Stimulated activated CD4-positive, alpha-beta T cell treated with anti-CD3 and anti-CD28 coated beads, TNF-alpha, amount 100 ng/mL, for 48 hours (primary cell): Measurements from ENCODE around the gene SEMG1.

Source experiments
- DNase-seq, 3 donors: peaks; one replicate each; pipeline ENCODE4 v3.0.0-alpha.2; 2020; ENCODE audit warnings: low read depth in 3 of 3

Gene SEMG1, protein sequence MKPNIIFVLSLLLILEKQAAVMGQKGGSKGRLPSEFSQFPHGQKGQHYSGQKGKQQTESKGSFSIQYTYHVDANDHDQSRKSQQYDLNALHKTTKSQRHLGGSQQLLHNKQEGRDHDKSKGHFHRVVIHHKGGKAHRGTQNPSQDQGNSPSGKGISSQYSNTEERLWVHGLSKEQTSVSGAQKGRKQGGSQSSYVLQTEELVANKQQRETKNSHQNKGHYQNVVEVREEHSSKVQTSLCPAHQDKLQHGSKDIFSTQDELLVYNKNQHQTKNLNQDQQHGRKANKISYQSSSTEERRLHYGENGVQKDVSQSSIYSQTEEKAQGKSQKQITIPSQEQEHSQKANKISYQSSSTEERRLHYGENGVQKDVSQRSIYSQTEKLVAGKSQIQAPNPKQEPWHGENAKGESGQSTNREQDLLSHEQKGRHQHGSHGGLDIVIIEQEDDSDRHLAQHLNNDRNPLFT

DNA sequence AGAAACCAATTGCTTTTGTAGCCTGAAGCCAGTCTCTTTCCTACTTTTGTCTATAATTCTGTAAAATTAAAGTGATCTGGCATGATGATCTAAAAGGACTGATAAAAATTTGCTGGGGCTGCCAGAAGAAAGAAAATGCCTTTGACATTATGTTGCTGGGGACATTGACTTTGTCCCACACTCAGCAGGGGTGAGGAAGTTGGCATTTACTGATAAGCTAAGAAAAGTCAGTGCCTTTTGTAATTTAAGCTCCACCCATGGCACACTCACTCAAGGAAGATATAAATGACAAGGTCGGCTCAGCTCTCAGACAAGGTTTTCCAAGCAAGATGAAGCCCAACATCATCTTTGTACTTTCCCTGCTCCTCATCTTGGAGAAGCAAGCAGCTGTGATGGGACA is at the start of gene SEMG1:
Gene SEMG1, plus strand, starts transcription at position 309 of the 400 bp plus-strand sequence. Its CDS starts 21 bp downstream, at position 330.
- no peak for DNase-seq

DNA sequence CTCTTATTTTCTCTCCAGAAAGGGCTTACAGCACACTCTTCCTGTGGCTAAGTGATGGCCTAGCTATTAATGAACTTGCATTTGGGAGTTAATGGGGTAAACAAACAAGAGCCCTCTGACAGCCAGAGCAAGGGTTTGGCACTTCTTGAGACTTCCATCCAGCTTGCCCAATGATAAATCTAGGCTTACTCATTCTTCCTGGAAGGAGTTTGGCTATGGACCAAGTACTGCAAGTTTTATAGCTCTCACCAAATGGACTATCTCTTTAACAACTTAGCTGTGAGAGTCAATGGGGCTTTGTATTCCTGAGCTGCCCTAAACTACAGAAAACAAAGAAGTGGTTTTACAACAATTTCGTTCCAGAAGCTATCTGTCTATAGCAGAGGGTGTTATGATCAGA is 48.9 kb upstream of the SEMG1 start:
- no peak for DNase-seq

- no peak for DNase-seq
Observed at GRCh38 chr20:45163083-45163803, 43.6 kb upstream of the SEMG1 start.

GRCh38 chr20:45164906-45165305 is 41.9 kb upstream of the SEMG1 start:
- no peak for DNase-seq

- DNase-seq: no peak
Observed at GRCh38 chr20:45173522-45173921, 33.3 kb upstream of the SEMG1 start.

GRCh38 chr20:45174434-45175364 is 32.1 kb upstream of the SEMG1 start, which contains the start of gene PI3:
Gene PI3, plus strand, starts transcription at chr20:45174902. Its CDS starts 21 bp downstream, at chr20:45174923.
- DNase-seq: no peak

GRCh38 chr20:45176526-45177267 is 30.1 kb upstream of the SEMG1 start:
- DNase-seq: no peak

- DNase-seq: no peak
Observed at GRCh38 chr20:45179166-45179565, 27.7 kb upstream of the SEMG1 start.

DNA sequence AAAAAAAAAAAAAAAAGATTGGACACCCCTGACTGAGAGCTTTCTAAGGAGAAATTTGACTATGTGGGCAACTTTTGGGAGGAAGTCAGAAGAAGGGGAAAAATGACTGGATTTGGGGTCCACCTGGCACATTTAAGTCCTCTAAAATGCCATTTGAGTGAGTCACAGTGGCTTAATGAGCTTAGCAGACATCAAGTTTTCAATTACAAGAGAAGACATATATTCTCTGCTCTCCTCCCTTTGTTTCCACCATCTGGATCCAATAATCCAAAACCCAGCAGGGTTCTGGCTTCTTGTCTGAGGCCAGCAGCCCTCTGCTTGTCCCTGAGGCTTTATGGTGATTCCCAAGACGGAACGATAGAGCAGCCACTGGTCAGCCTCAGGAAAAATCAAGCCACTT is 25.2 kb upstream of the SEMG1 start:
- DNase-seq: no peak

GRCh38 chr20:45183084-45183483 is 23.7 kb upstream of the SEMG1 start:
- no peak for DNase-seq

DNA sequence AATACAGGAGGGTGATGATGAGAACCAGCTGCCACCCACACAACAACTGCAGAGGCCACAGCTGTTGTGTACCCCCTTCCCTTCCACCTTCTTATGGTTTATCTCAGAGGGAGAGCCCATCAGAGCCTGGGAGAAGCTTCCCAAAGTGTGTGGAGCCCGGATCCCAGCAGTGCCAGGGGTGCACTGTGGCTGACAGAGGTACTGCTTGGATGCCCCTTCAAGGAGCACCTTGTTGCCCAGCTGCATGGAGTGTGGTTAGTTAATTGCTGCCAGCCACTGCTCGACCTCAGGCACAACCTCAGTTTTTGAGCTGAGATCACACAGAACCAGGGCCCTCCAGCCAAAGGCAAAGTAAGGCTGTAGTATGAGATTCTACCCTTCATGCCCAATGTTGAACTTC is 19.1 kb upstream of the SEMG1 start:
- no peak for DNase-seq

- no peak for DNase-seq
Observed at GRCh38 chr20:45189067-45189609, 17.7 kb upstream of the SEMG1 start.

DNA sequence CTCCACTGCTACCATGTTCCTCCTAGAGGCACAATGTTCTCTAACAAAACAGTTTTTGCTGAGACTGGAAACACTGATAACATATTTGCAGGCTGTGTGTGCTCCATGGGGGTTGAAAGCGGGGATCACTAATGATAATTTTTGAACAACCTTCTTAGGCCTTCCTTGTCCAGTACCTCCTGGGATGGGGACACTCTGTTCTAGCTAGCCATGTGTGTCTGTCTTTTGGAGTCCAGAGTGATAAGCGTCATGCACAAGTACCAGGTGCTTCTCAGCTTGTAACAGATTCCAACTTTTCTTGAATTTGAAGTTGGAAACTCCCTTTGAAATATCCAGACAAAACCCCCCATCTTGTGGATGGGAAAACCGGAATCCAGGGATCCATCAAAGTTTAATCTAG is 17.0 kb upstream of the SEMG1 start:
- DNase-seq: no peak

GRCh38 chr20:45191926-45192325 is 14.9 kb upstream of the SEMG1 start:
- no peak for DNase-seq

DNA sequence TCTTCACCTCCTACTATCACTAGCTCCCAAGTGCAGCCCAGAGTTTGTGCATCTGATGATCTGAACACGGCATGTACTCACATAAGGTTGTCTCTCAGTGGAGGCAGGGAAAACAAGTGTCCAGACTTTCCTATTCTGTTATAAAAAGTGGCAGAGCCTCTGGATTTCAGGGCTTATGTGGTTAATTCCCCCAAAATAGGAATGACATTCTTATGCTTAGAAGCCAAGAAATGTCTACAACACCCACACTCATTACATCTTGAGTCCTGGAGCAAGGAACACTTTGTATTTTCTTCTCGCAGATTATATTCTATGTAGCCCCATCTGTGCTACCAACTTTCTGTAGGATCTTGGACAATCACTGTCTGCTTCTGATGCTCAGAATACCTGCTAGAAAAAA is 13.5 kb upstream of the SEMG1 start:
- DNase-seq: no peak

DNA sequence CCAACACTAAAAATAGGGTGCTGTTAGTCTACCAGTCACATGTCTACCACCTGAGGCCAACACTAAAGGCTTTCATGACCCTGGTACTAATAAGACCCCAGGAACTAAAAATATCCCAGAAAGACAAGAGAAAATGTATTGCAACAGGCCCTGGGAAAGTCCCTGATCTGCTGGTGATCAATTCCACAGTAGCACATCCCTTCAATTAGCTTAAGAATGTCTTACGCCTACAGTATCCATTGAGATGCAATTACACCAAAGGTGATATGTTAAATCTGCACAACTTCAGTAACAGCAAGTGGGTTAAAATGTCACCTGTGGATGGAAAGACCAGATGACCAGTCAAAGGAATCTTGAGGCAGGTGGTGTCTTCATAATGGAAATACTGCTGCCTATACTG is 3.1 kb downstream of the SEMG1 start:
- DNase-seq: no peak

GRCh38 chr20:45211569-45212474 is 5.0 kb downstream of the SEMG1 start:
- no peak for DNase-seq

GRCh38 chr20:45212836-45213235 is 6.0 kb downstream of the SEMG1 start:
- DNase-seq: no peak

DNA sequence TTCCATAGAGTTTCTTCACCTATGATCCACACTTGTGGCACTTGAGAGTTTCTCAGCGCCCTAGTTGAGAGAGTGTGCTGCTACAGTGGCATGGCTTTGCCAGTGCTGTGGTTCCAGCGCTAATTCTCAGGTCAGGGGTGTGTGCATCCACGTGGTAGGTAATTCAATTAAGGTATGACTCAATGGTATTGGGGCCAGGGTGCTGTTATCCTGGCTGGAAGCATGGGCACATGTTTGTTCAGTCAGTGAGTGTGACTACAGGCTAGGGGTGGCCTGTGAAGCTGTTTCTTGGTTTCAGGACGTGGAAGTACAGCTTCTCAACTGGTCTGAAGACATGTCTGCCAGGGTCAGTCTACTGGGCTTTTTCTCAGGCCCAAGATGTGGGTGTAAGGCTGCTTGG is 11.3 kb downstream of the SEMG1 start:
- DNase-seq: no peak

DNA sequence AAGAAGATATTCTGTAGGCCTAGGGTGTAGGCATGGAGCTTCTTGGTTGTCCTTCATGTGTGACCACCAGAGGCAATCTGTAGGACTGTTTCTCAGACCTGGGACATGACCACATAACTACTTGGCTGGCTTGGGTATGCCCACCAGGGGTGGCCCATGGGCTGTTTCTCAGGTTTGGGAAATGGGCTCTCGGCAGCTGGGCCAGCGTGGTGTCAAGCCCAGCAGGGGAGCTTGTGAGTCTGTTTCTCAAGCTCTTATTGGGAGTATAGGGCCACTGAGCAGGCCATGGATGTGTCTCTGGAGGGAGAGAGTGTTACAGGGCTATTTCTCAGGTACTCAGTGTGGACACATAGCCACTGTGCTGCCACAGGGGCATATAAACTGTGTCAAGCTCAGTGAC is 11.8 kb downstream of the SEMG1 start:
- no peak for DNase-seq
